Mucosa of descending colon (tissue), 3 donors: ENCODE measurements around the gene RCAN1. TPM values are rescaled to one million over a fixed set of nuclear protein-coding genes. Genes with fewer than 3 reads are reported as not detected.
A peak's percentile ranks its signal among the peaks of the same experiment; 100 is the strongest.

Source experiments
- ATAC-seq: fragments of 200-7000 bp; cut with Tn5 transposase; one replicate; pipeline ENCODE4 v1.9.1; 2020; ENCODE audit warnings: mild to moderate bottlenecking, moderate library complexity
- DNase-seq, 3 donors: peaks; one replicate each; pipeline ENCODE4 v3.0.0-alpha.2; 2020
- H3K36me3 ChIP-seq: fragments of 200-600 bp; one replicate; pipeline ENCODE4 v1.8.0; 2021; ENCODE audit warnings: low read depth, mild to moderate bottlenecking
- H3K4me1 ChIP-seq: fragments of 200-600 bp; one replicate; pipeline ENCODE4 v1.8.0; 2021; ENCODE audit warnings: low read depth, mild to moderate bottlenecking
- H3K4me3 ChIP-seq: fragments of 200-600 bp; one replicate; pipeline ENCODE4 v1.8.0; 2021; ENCODE audit warnings: mild to moderate bottlenecking
- H3K9me3 ChIP-seq: fragments of 200-600 bp; one replicate; pipeline ENCODE4 v1.8.0; 2021; ENCODE audit warnings: mild to moderate bottlenecking
- CTCF ChIP-seq: fragments of 200-600 bp; IDR thresholded peaks from one replicate; pipeline ENCODE4 v1.8.0; 2022; ENCODE audit warnings: antibody characterized with exemption, mild to moderate bottlenecking
- intact Hi-C, 2 donors: fragments of 100-400 bp; cut with DNase I in 1 of 2; cut with micrococcal nuclease in 1 of 2; formaldehyde crosslinking; loops; one replicate each; pipeline versions ENCODE4 v1.11.0 to v1.11.1; 2022; cut with DNase I, micrococcal nuclease
- long read RNA-seq, 2 donors: library from polyadenylated mRNA; unstranded; transcript quantifications; one replicate each; pipeline ENCODE4 v2.0.0, GENCODE V29; 2019 to 2021
- total RNA-seq, 3 donors: library from RNA; stranded (reverse); fragmentation: NEBNext Ultra II Directional in 2 of 3; extraction: Animal tissue kit (Norgen Biotek cat#: 25700) in 2 of 3; gene quantifications; one replicate each; pipeline versions ENCODE4 v1.2.1 to v1.2.4, GENCODE V29; 2021 to 2023
- donor health status: DM: no; HTN: no; CAD: no; lungs with moderate emphysema.
- donor health status: DM: no; HTN: no; CAD: no.
- donor health status: DM: no; HTN: yes; CAD: no.

Gene RCAN1
- total RNA-seq: 10 to 100 TPM; 44.4 to 55.2 (median 50.7) TPM
- long read RNA-seq, donor 1, transcript RCAN1-201 (4 exons, 2,490 nt): major isoform, 80 of 111 reads
- long read RNA-seq, donor 1, transcript RCAN1-202 (4 exons, 2,408 nt): minor isoform, 17 of 111 reads
- long read RNA-seq, donor 1, transcript RCAN1-208 (3 exons, 2,686 nt): minor isoform, 6 of 111 reads
- long read RNA-seq, donor 1, partial matches to known transcripts: 2 of 111 reads
- long read RNA-seq, donor 1, other reads (novel, unspliced or antisense): 3 of 111 reads
- long read RNA-seq, donor 2, transcript RCAN1-202 (4 exons, 2,408 nt): major isoform, 11 of 19 reads
- long read RNA-seq, donor 2, partial matches to known transcripts: 1 of 19 reads
- long read RNA-seq, donor 2, other reads (novel, unspliced or antisense): 5 of 19 reads

GRCh38 chr21:34614628-34615486 is at the start of gene RCAN1:
TSS of gene RCAN1 (minus strand) at chr21:34615113. CDS start at chr21:34615011, 102 bp downstream.
- H3K36me3 ChIP-seq: no peaks in the 10 kb centered on the region
- ATAC-seq (peak; percentile 99), DNase-seq (peak; percentile 91 to 93 (median 92))
- intact Hi-C loops: no loop called here
- H3K4me1 ChIP-seq: peaks cover 7% of the 10 kb centered on the region
- TF ChIP-seq CTCF: no peak
- H3K9me3 ChIP-seq: no peaks in the 10 kb centered on the region
- peak within 1 kb of the TSS; percentile 77 for H3K4me3 ChIP-seq

GRCh38 chr21:34661848-34662247 is 46.9 kb upstream of the RCAN1 start:
- no peaks in the 10 kb centered on the region for H3K4me1 ChIP-seq
- intact Hi-C loops: no loop called here
- no peaks in the 10 kb centered on the region for H3K36me3 ChIP-seq
- H3K4me3 ChIP-seq: no peak overlapping the region
- DNase-seq: no peak
- no peak for TF ChIP-seq CTCF
- no peak for ATAC-seq
- peaks cover 10% of the 10 kb centered on the region for H3K9me3 ChIP-seq

GRCh38 chr21:34653522-34653921 is 38.6 kb upstream of the RCAN1 start:
- ATAC-seq (no peak), DNase-seq (no peak)
- intact Hi-C loops: no loop called here
- TF ChIP-seq CTCF: no peak
- no peaks in the 10 kb centered on the region for H3K36me3 ChIP-seq
- no peak overlapping the region for H3K4me3 ChIP-seq
- H3K9me3 ChIP-seq: no peaks in the 10 kb centered on the region
- no peaks in the 10 kb centered on the region for H3K4me1 ChIP-seq

- DNase-seq (no peak), ATAC-seq (no peak)
- no peaks in the 10 kb centered on the region for H3K9me3 ChIP-seq
- no peak for TF ChIP-seq CTCF
- H3K4me1 ChIP-seq: no peaks in the 10 kb centered on the region
- H3K4me3 ChIP-seq: no peak overlapping the region
- H3K36me3 ChIP-seq: no peaks in the 10 kb centered on the region
- intact Hi-C loops: no loop called here
Measured at GRCh38 chr21:34651642-34652041, 36.7 kb upstream of the RCAN1 start.

- Histone ChIP-seq H3K36me3 (no peaks in the 10 kb centered on the region), H3K9me3 (no peaks in the 10 kb centered on the region), H3K4me1 (no peaks in the 10 kb centered on the region), H3K4me3 (no peak overlapping the region)
- ATAC-seq (no peak), DNase-seq (no peak)
- intact Hi-C loops: no loop called here
- TF ChIP-seq CTCF: no peak
Measured at GRCh38 chr21:34650861-34651431, 36.0 kb upstream of the RCAN1 start.
